ENCODE data around the gene SLC22A13. TPM values are rescaled to one million over a fixed set of nuclear protein-coding genes. Genes with fewer than 3 reads are reported as not detected.

The SLC22A13 gene
- under 1 TPM in 5 of 6 donors, not detected in 1; 0.18 to 0.69 (median 0.42) TPM for total RNA-seq
- polyA plus RNA-seq, result under 1 TPM; 0.05 to 0.23 TPM

- WGBS, 2 donors, result 89 to 90% methylated on average over 9 of the region's 9 CpGs
- Histone ChIP-seq H3K36me3 (no peaks in the 10 kb centered on the region), H3K4me1 (no peaks in the 10 kb centered on the region), H3K9me3 (no peaks in the 10 kb centered on the region), H3K27me3 (no peaks in the 10 kb centered on the region), H3K4me3 (no peak within 1 kb of the TSS), H3K27ac (no peak within 1 kb of the TSS)
- intact Hi-C loops (cut with DNase I), result no loop called here
- ATAC-seq, result peak in 2 of 4 donors; percentile 48 to 52
- FAIRE-seq, result no peak
- no peak for DNase-seq
- TF ChIP-seq CTCF (IDR thresholded peaks at IDR 0.05), result no peak
Observed at GRCh38 chr3:38265604-38266307, at the start of gene SLC22A13. TSS of gene SLC22A13 (plus strand) at chr3:38265812. CDS start at chr3:38265861, 49 bp downstream.

GRCh38 chr3:38219609-38220197 is 45.9 kb upstream of the SLC22A13 start:
- intact Hi-C loops (cut with DNase I), result no loop called here
- no peak overlapping the region for H3K27ac ChIP-seq
- TF ChIP-seq CTCF (IDR thresholded peaks at IDR 0.05), result no peak

GRCh38 chr3:38221005-38221404 is 44.6 kb upstream of the SLC22A13 start:
- DNase-seq, result no peak
- no peak overlapping the region for H3K27ac ChIP-seq
- no peak overlapping the region for H3K4me3 ChIP-seq
- H3K4me1 ChIP-seq, result no peaks in the 10 kb centered on the region
- intact Hi-C loops (cut with DNase I), result no loop called here
- ATAC-seq, result no peak
- peaks cover 0 to 24% (median 3%) of the 10 kb centered on the region in 3 donors for H3K36me3 ChIP-seq
- TF ChIP-seq CTCF (IDR thresholded peaks at IDR 0.05), result no peak
- no peaks in the 10 kb centered on the region for H3K27me3 ChIP-seq
- H3K9me3 ChIP-seq, result no peaks in the 10 kb centered on the region
- 97 to 99% methylated on average over 1 of the region's 1 CpG for WGBS, 2 donors
- FAIRE-seq, result no peak

More at GRCh38 chr3:38219609-38220197, 45.9 kb upstream of the SLC22A13 start:
- no peaks in the 10 kb centered on the region for H3K9me3 ChIP-seq
- 95 to 99% methylated on average over 3 of the region's 3 CpGs for WGBS, 2 donors
- H3K36me3 ChIP-seq, result peaks cover 0 to 17% (median 0%) of the 10 kb centered on the region in 3 donors
- no peak overlapping the region for H3K4me3 ChIP-seq
- H3K27me3 ChIP-seq, result no peaks in the 10 kb centered on the region
- no peak for FAIRE-seq
- no peak for DNase-seq
- no peaks in the 10 kb centered on the region for H3K4me1 ChIP-seq
- no peak for ATAC-seq

- WGBS, 2 donors, result 73 to 74% methylated on average over 7 of the region's 7 CpGs
- intact Hi-C loops (cut with DNase I), result no loop called here
- FAIRE-seq, result no peak
- peaks cover 0 to 32% (median 3%) of the 10 kb centered on the region in 3 donors for H3K36me3 ChIP-seq
- no peaks in the 10 kb centered on the region for H3K9me3 ChIP-seq
- H3K27ac ChIP-seq, result no peak overlapping the region
- no peak overlapping the region for H3K4me3 ChIP-seq
- no peak for ATAC-seq
- H3K27me3 ChIP-seq, result no peaks in the 10 kb centered on the region
- DNase-seq, result no peak
- no peak for TF ChIP-seq CTCF (IDR thresholded peaks at IDR 0.05)
- no peaks in the 10 kb centered on the region for H3K4me1 ChIP-seq
Observed at GRCh38 chr3:38222032-38222634, 43.5 kb upstream of the SLC22A13 start.

All from pancreas (tissue), 10 donors.